Pancreas (tissue), 10 donors: ENCODE results near the gene ANKRD2. TPM values are rescaled to one million over a fixed set of nuclear protein-coding genes. Genes with fewer than 3 reads are reported as not detected.
A peak's percentile ranks its signal among the peaks of the same experiment; 100 is the strongest.

Experiments
- ATAC-seq, 4 donors: fragments of 200-7000 bp; cut with Tn5 transposase; one replicate each; pipeline versions ENCODE4 v1.8.0 to v1.9.1; 2020; ENCODE audit warnings: mild to moderate bottlenecking in 4 of 4, moderate library complexity in 4 of 4
- DNase-seq, 6 donors: peaks; one replicate each; pipeline ENCODE4 v3.0.0-alpha.2; 2020
- FAIRE-seq: peaks from 2 replicates; lab custom pipeline; 2012; peaks lifted over from hg19 to GRCh38; lab: Jason Lieb, UNC
- H3K27ac ChIP-seq, 4 donors: fragments of 200-600 bp; sonication (generic); 1 replicate in 3 of 4; 2 replicates in 1 of 4; pipeline versions ENCODE4 v1.5.0 to v1.8.0; 2020
- H3K27me3 ChIP-seq, 4 donors: fragments of 200-600 bp; one replicate each; pipeline ENCODE4 v1.8.0; 2021
- H3K36me3 ChIP-seq, 3 donors: fragments of 200-600 bp; sonication (generic) in 1 of 3; one replicate each; pipeline versions ENCODE4 v1.5.0 to v1.8.0; 2020 to 2021
- H3K4me1 ChIP-seq, 3 donors: fragments of 200-600 bp; one replicate each; pipeline ENCODE4 v1.8.0; 2021
- H3K4me3 ChIP-seq, 4 donors: fragments of 200-600 bp; sonication (generic) in 2 of 4; one replicate each; pipeline versions ENCODE4 v1.5.0 to v1.8.0; 2020 to 2021
- H3K9me3 ChIP-seq, 4 donors: fragments of 200-600 bp; one replicate each; pipeline ENCODE4 v1.8.0; 2021
- CTCF ChIP-seq, 4 donors: fragments of 200-600 bp; sonication (generic) in 3 of 4; IDR thresholded peaks; one replicate each; pipeline versions ENCODE4 v1.5.0 to v1.8.0; 2021; ENCODE audit warnings: antibody characterized with exemption in 4 of 4
- WGBS, 2 donors: extraction: QIAGEN DNeasy Blood & Tissue Kit; methylation state at CpG; one replicate each; pipeline ENCODE4 v1.1.7; 2013; 5-methylcytosine and 5-hydroxymethylcytosine counted together
- intact Hi-C, 3 donors: fragments of 100-400 bp; cut with DNase I; formaldehyde crosslinking; loops; one replicate each; pipeline versions ENCODE4 v1.11.1 to v1.14.2; 2022
- polyA plus RNA-seq, 2 donors: library from polyadenylated mRNA; stranded (reverse); fragments of 200-250 nt; gene quantifications; one replicate each; pipeline ENCODE4 v1.2.3, GENCODE V29; 2013
- total RNA-seq, 6 donors: library from RNA; stranded (reverse); fragmentation: NEBNext Ultra II Directional in 4 of 6; extraction: Animal tissue kit (Norgen Biotek cat#: 25700) in 4 of 6; gene quantifications; one replicate each; pipeline versions ENCODE4 v1.2.1 to v1.2.4, GENCODE V29; 2021 to 2023
- donor health status: healthy with polysubstance abuse.
- donor health status: DM: no; HTN: no; CAD: no; lungs with moderate emphysema.
- donor health status: DM: no; HTN: no; CAD: no.
- donor health status: control.
- donor health status: control.
- donor health status: Bipolar disorder and iron deficiency.
- donor health status: DM: yes; HTN: yes; CAD: no.
- donor health status: DM: no; HTN: no; CAD: no.
- donor health status: DM: no; HTN: no; CAD: no.
- donor health status: DM: yes; HTN: yes; CAD: no.

Gene ANKRD2
- total and polyA plus RNA-seq, 8 donors, result 0.12 to 1.6 (median 0.39) TPM

- H3K9me3 ChIP-seq, result no peaks in the 10 kb centered on the region
- WGBS, 2 donors, result 47 to 53% methylated on average over 10 of the region's 10 CpGs
- TF ChIP-seq CTCF (IDR thresholded peaks at IDR 0.05), result no peak
- FAIRE-seq, result no peak
- no peaks in the 10 kb centered on the region for H3K27me3 ChIP-seq
- peaks cover 0 to 3% (median 0%) of the 10 kb centered on the region in 3 donors for H3K4me1 ChIP-seq
- peak; percentile 79 to 89 (median 84) for ATAC-seq
- intact Hi-C loops, result no loop called here
- no peak overlapping the region for H3K4me3 ChIP-seq
- peak overlapping the region in 2 of 4 donors; percentile 63 to 69 for H3K27ac ChIP-seq
- no peaks in the 10 kb centered on the region for H3K36me3 ChIP-seq
- DNase-seq, result peak in 1 of 6 donors; percentile 43
These were observed 23.8 kb downstream of the ANKRD2 start for GRCh38 chr10:97596101-97597082.

GRCh38 chr10:97597778-97598177, 25.2 kb downstream of the ANKRD2 start:
- Histone ChIP-seq H3K4me3 (no peak overlapping the region), H3K27me3 (no peaks in the 10 kb centered on the region), H3K9me3 (no peaks in the 10 kb centered on the region), H3K36me3 (no peaks in the 10 kb centered on the region), H3K4me1 (peaks cover 0 to 3% (median 0%) of the 10 kb centered on the region in 3 donors), H3K27ac (peak overlapping the region in 1 of 4 donors; percentile 69)
- 91 to 92% methylated on average over 2 of the region's 2 CpGs for WGBS, 2 donors
- FAIRE-seq, result no peak
- no peak for TF ChIP-seq CTCF (IDR thresholded peaks at IDR 0.05)
- ATAC-seq, result no peak
- intact Hi-C loops, result no loop called here
- DNase-seq, result no peak

- no peak for ATAC-seq
- Histone ChIP-seq H3K36me3 (no peaks in the 10 kb centered on the region), H3K4me3 (no peak overlapping the region), H3K9me3 (no peaks in the 10 kb centered on the region), H3K27ac (no peak overlapping the region), H3K4me1 (peaks cover 0 to 3% (median 0%) of the 10 kb centered on the region in 3 donors), H3K27me3 (no peaks in the 10 kb centered on the region)
- WGBS, 2 donors, result 92 to 93% methylated on average over 19 of the region's 19 CpGs
- no peak for DNase-seq
- TF ChIP-seq CTCF (IDR thresholded peaks at IDR 0.05), result no peak
- FAIRE-seq, result no peak
- intact Hi-C loops, result no loop called here
These were observed 26.1 kb downstream of the ANKRD2 start for GRCh38 chr10:97598407-97599271.

- H3K27ac ChIP-seq, result no peak overlapping the region
- FAIRE-seq (no peak), ATAC-seq (no peak), DNase-seq (no peak)
- peaks cover 0 to 3% (median 0%) of the 10 kb centered on the region in 3 donors for H3K4me1 ChIP-seq
- H3K36me3 ChIP-seq, result no peaks in the 10 kb centered on the region
- TF ChIP-seq CTCF (IDR thresholded peaks at IDR 0.05), result no peak
- no peak overlapping the region for H3K4me3 ChIP-seq
- intact Hi-C loops, result no loop called here
- no peaks in the 10 kb centered on the region for H3K9me3 ChIP-seq
- 78 to 88% methylated on average over 6 of the region's 6 CpGs for WGBS, 2 donors
- H3K27me3 ChIP-seq, result no peaks in the 10 kb centered on the region
These were observed 26.7 kb downstream of the ANKRD2 start for GRCh38 chr10:97599272-97599619.
